Measurements from ENCODE around the gene CORIN.

GRCh38 chr4:47597696-47598095, 240.2 kb downstream of the CORIN start:
- TF ChIP-seq CTCF (IDR thresholded peaks at IDR 0.05) (no peak), POLR2A (IDR thresholded peaks at IDR 0.05) (no peak), EP300 (IDR thresholded peaks at IDR 0.05) (no peak)

Data from upper lobe of left lung (tissue), 4 donors.